Bone marrow (tissue), 2 donors: ENCODE results near the gene TSR1.

ENCODE experiments used
- DNase-seq, 2 donors: peaks; one replicate each; lab custom pipeline; 2025; lab: John Stamatoyannopoulos, UW

The TSR1 gene

DNA sequence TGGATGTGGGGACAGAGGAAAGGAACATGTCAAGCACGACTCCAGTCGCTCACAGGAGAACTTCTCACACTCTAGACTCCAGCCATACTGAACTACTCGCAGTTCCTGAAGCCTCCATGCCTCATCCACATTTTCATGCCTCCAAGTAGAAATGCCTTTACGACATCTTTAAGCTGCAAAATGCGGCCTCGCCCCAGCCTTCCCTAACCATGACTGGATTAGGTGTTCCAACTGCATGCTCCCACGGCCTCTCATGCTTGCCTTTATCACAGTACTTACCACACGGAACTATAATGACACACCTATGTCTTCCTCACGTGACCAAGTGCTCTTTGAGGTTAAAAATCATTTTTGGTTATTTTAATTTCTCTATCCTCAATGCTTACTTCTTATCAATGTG, 56.5 kb downstream of the TSR1 start:
- no peak for DNase-seq

DNA sequence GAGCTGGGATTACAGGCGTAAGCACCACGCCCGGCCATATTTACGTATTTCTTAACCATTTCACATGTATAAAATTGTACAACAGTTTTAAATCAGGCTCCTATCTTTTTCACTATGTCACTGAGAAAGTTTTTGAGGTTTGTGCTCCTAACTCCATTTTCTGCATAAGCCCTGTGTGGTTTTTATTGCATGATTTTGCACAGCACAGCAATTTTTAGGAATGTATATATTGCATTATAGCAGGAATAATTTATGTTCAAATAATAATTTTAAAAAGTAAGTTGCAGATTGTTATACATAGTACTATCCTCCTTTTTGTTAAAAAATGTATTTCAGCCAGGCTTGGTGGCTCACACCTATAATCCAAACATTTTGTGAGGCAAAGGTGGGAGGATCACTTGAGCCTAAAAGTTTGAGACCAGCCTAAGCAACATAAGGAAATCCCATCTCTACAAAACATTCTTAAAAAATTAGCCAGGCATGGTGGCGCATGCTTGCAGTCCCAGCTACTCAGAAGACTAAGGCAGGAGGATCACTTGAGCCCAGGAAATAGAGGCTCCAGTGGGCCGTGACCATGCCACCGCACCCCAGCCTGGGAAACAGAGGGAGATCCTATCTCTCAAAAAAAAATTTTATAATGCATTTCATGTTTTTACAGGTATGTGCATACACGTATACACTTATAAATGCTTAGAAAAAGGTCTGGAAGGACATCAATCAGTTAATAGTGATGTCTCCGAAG, 58.7 kb downstream of the TSR1 start:
- no peak for DNase-seq

DNA sequence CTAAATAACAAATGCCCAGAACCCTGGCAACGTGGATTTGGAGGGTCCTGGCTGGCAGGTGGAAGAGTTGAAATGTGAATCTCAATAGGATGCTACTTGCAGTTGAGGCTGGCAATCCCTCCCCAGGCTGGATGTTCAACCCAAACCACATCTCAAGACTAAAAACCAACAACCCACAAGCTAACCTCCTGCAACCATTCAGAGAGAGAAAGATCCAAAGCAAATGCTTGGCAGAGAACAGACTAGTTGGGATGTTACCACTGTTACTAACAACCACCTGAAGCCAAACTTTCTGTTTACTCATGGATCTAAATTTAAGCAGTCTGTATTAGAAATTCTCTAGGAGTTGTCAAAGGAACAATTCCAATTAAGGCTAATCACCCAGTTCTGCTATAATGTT, 60.5 kb downstream of the TSR1 start:
- no peak for DNase-seq

GRCh38 chr17:2274414-2274813, 61.8 kb downstream of the TSR1 start:
- DNase-seq: no peak
